Measurements from ENCODE around the gene MTA2.

Gene MTA2

DNA sequence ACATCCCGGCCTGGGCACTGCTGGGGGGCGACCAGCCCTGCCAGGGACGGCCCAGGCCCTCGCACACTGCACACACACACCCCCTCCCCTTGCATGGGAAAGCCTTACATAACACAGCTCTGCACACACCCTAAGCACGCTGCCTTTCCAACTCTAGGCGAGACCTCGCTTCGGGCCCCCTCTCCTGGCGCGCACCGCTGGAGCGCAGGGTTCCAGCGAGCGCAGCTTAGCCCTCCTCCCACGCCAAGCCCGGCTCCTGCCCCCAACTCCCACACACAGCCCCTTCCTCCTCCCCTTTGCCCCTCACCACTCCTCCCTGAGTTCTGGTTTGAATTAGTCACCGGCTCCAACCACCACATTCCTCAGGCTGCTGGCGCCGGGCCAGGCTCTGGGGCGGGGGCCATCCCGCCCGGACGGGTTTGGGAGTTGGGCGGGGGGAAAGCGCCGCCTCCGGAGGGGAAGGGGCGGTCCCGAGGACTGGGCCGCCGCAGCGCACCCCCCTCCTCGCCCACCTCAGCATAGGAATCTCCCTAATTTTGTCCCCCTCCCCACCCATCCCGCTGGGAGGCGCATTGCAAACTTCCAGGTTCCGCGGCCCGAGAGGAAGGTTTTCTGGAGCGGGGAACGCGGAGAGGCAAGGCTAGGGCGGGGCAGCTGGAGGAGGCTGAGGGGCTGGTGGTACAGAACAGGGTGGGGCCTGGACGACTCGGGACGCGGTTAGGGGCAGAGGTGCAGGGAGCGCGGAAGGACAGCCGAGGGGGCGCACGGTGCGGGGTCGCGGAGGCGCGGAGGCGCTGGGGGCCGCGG is 56.0 kb downstream of the MTA2 start:
- DNase-seq, result no peak

DNA sequence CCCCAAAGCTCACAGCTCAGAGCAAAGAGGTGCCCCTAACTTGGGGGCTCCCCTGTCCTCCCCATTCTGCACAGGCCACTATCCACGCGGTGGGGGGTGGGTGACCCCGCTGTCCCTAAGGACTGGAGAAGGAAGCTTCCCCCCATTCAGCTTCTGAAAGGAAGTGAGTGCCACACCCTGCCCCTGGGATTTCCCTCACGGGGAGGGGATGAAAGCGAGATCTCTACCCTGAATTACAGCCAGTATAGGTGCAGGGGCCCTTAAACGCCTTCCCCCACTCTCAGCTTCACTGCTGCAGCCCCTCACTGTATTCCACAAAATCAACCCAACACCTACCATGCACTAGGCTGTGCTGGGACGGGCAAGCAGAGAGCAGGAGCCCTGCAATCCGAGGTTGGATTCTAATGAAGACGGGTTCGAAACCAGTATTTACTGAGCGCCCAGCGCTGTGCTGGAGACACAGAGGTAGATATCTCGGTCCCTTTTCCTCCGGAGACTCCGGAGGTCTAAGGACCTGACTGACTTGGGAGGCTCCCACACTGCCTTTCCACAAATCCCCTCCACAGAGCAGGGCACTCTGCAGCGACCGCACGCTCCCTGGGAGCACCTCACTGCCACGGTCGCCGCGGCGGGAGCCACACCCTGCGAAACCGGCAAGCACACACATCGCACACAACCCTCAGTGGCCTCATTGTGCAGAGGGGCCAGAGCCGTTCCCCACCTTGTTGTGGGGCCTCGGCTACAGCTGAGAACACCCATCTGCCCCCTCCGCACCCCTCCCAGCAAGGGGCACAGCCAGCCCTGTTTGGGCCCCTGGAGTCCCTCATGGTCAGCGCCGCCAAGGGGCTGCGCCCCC is 56.9 kb downstream of the MTA2 start:
- DNase-seq, result no peak

DNA sequence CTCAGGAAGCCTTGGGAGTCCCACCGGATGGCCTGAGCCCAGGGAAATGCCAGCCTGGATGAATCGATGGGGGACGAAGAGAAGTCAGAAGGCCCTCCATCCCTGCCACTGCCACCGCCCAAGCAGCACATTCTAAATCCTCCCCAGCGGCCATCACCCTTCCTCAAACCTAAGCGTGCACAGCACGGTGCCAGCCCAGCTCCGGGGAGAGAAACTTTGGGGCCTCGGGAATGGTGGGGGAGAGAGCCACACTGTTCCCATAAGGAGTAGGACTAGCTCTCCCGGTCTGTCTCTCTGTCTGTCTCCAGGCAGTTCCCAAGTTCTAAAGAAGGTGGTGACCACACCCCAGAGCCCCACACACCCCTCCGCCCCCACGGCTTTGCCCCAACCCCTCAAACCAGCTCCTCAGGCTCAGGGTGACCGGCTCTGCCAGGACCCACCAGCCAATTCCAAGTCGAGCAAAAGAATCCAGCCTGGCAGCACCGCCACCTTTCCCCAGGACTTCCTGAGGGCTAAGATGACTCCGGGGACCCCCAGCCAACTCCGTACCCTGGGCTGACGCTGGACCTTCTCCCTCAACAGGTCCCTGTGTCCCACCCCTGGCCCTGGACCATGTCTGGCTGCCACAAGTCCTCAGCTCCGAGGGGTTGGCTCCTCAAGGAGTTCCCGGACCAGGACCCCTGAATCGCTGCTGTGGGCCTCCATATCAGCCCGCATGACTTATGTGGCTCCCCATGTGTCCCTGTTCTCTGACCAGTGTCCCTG is 57.8 kb downstream of the MTA2 start:
- DNase-seq, result no peak
